OCI-LY3 (cell line): ENCODE measurements around the gene HOXC13.

Experiments used
- H2AFZ ChIP-seq: fragments of 200-600, 300-600 bp; shearing (Covaris generic); 2 replicates; pipeline ENCODE4 v1.6.0; 2014; ENCODE audit warnings: antibody characterized with exemption, low read depth, low read length
- H3K27ac ChIP-seq: fragments of 200-600, 300-600 bp; sonication (generic); 2 replicates; pipeline ENCODE4 v1.5.1; 2014; ENCODE audit warnings: mild to moderate bottlenecking, low read length, moderate library complexity, mixed read lengths
- H3K27me3 ChIP-seq: fragments of 200-600, 300-600 bp; sonication (generic); 2 replicates; pipeline ENCODE4 v1.6.1; 2014; ENCODE audit warnings: low read depth, low read length, mixed read lengths
- H3K36me3 ChIP-seq: fragments of 200-600, 300-600 bp; sonication (generic); replicated peaks from 2 replicates; pipeline ENCODE3; 2014; ENCODE audit warnings: low read depth, low read length, mixed read lengths
- H3K4me1 ChIP-seq: fragments of 300-600, 200-600 bp; sonication (generic); 2 replicates; pipeline ENCODE4 v1.6.1; 2014; ENCODE audit warnings: low read length, mixed read lengths
- H3K4me2 ChIP-seq: fragments of 200-600, 300-600 bp; sonication (generic); 2 replicates; pipeline ENCODE4 v1.6.1; 2014; ENCODE audit warnings: low read length, mixed read lengths
- H3K4me3 ChIP-seq: fragments of 300-600, 200-600 bp; sonication (generic); 2 replicates; pipeline ENCODE4 v1.5.1; 2014; ENCODE audit warnings: antibody characterized with exemption, mild to moderate bottlenecking, low read length, moderate library complexity
- H3K79me2 ChIP-seq: fragments of 300-600, 200-600 bp; shearing (Covaris generic); 2 replicates; pipeline ENCODE4 v1.6.1; 2014; ENCODE audit warnings: mild to moderate bottlenecking, low read length, mixed read lengths
- H3K9ac ChIP-seq: fragments of 300-600, 200-600 bp; shearing (Covaris generic); 2 replicates; pipeline ENCODE4 v1.6.0; 2014; ENCODE audit warnings: mild to moderate bottlenecking, low read length, moderate library complexity
- H3K9me3 ChIP-seq: fragments of 200-600, 300-600 bp; shearing (Covaris generic); 2 replicates; pipeline ENCODE4 v1.6.1; 2014; ENCODE audit warnings: low read length, mixed read lengths; ENCODE audit not compliant: insufficient read depth
- H4K20me1 ChIP-seq: fragments of 200-600, 300-600 bp; sonication (generic); 2 replicates; pipeline ENCODE4 v1.6.1; 2016; ENCODE audit warnings: low read length, mixed read lengths; ENCODE audit not compliant: insufficient read depth
- CTCF ChIP-seq: fragments of 200-600, 300-600 bp; sonication (generic); IDR thresholded peaks from 2 replicates; pipeline ENCODE4 v1.5.1; 2014; ENCODE audit warnings: antibody characterized with exemption, low read length, low read depth
- EZH2phosphoT487 ChIP-seq: fragments of 200-600 bp; shearing (Covaris generic); IDR thresholded peaks from 2 replicates; pipeline ENCODE4 v1.6.1; 2018; ENCODE audit warnings: antibody characterized with exemption, mixed run types, low read depth

HOXC13 gene

GRCh38 chr12:53969588-53970259 lies 31.1 kb downstream of the HOXC13 start:
- Histone ChIP-seq H2AFZ (no peak overlapping the region), H3K4me1 (no peaks in the 10 kb centered on the region; the same call in 1 of the 2 replicates), H3K36me3 (no peaks in the 10 kb centered on the region), H3K9me3 (no peaks in the 10 kb centered on the region), H3K79me2 (no peaks in the 10 kb centered on the region), H3K4me2 (no peak overlapping the region), H3K27me3 (peaks cover 25% of the 10 kb centered on the region), H3K4me3 (no peak overlapping the region), H3K27ac (no peak overlapping the region), H4K20me1 (no peaks in the 10 kb centered on the region), H3K9ac (no peak overlapping the region)
- TF ChIP-seq CTCF = no peak
- TF ChIP-seq EZH2phosphoT487 = no peak

GRCh38 chr12:53970451-53970850 lies 31.8 kb downstream of the HOXC13 start:
- Histone ChIP-seq H4K20me1 (no peaks in the 10 kb centered on the region), H3K79me2 (no peaks in the 10 kb centered on the region), H2AFZ (no peak overlapping the region), H3K27ac (no peak overlapping the region), H3K27me3 (peaks cover 17% of the 10 kb centered on the region), H3K4me2 (no peak overlapping the region), H3K9ac (no peak overlapping the region), H3K9me3 (no peaks in the 10 kb centered on the region), H3K4me3 (no peak overlapping the region), H3K36me3 (no peaks in the 10 kb centered on the region), H3K4me1 (no peaks in the 10 kb centered on the region)
- no peak for TF ChIP-seq EZH2phosphoT487
- no peak for TF ChIP-seq CTCF

GRCh38 chr12:53971129-53971528 lies 32.5 kb downstream of the HOXC13 start:
- H3K4me1 ChIP-seq = no peaks in the 10 kb centered on the region
- H3K27ac ChIP-seq = no peak overlapping the region
- no peak overlapping the region for H2AFZ ChIP-seq
- no peaks in the 10 kb centered on the region for H3K79me2 ChIP-seq
- no peak overlapping the region for H3K9ac ChIP-seq
- H3K4me3 ChIP-seq = no peak overlapping the region
- TF ChIP-seq CTCF (no peak), EZH2phosphoT487 (no peak)
- H3K9me3 ChIP-seq = no peaks in the 10 kb centered on the region
- H3K36me3 ChIP-seq = no peaks in the 10 kb centered on the region
- peaks cover 16% of the 10 kb centered on the region; the same call in 1 of the 2 replicates for H3K27me3 ChIP-seq
- H3K4me2 ChIP-seq = no peak overlapping the region
- H4K20me1 ChIP-seq = no peaks in the 10 kb centered on the region

- H3K4me1 ChIP-seq = no peaks in the 10 kb centered on the region
- no peak overlapping the region for H3K4me2 ChIP-seq
- no peaks in the 10 kb centered on the region for H3K9me3 ChIP-seq
- no peaks in the 10 kb centered on the region for H3K79me2 ChIP-seq
- H3K27ac ChIP-seq = no peak overlapping the region
- H4K20me1 ChIP-seq = no peaks in the 10 kb centered on the region
- H3K9ac ChIP-seq = no peak overlapping the region
- TF ChIP-seq EZH2phosphoT487 (no peak), CTCF (no peak)
- peaks cover 16% of the 10 kb centered on the region; the same call in 1 of the 2 replicates for H3K27me3 ChIP-seq
- H2AFZ ChIP-seq = no peak overlapping the region
- H3K4me3 ChIP-seq = no peak overlapping the region
- H3K36me3 ChIP-seq = no peaks in the 10 kb centered on the region
These were observed 33.1 kb downstream of the HOXC13 start for GRCh38 chr12:53971686-53972085.
